ENCODE measurements around the gene LRRTM3.

DNA sequence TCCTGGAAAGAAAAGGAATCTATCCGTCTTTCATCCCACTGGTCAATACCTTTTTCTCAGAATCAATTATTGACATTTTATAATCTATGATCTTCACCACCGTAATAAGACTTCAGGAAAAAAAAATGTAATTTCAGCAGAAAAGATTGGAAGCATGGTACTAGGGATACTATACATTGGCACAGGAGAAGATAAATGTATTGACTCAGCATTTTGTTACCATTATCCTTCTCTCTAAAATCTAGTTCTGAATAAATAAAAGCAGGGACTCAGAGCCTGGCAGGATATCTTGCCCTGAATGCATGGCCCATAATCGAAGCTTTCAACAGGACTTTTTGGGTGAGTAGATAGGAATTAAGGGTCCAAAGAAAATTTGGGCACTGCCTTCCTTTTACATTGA lies 120.7 kb downstream of the LRRTM3 start:
- TF ChIP-seq POLR2AphosphoS5 (IDR thresholded peaks at IDR 0.05; ENCODE audit: low read depth, low read length) (no peak), POLR2A (IDR thresholded peaks at IDR 0.05; ENCODE audit: low read depth, low read length) (no peak), TAF1 (IDR thresholded peaks at IDR 0.05; ENCODE audit: borderline replicate concordance, low read depth, low read length) (no peak)

Data from GM12892 (cell line).